Stimulated activated CD8-positive, alpha-beta memory T cell treated with anti-CD3 and anti-CD28 coated beads, Interleukin-2, amount 100 ng/mL, for 1 hour (primary cell): ENCODE results near the gene CYB561D1.
A peak's percentile ranks its signal among the peaks of the same experiment; 100 is the strongest.

ENCODE experiments used
- DNase-seq, 2 donors: peaks; one replicate each; pipeline ENCODE4 v3.0.0-alpha.2; 2020; ENCODE audit warnings: low read depth in 2 of 2

Gene CYB561D1

DNA sequence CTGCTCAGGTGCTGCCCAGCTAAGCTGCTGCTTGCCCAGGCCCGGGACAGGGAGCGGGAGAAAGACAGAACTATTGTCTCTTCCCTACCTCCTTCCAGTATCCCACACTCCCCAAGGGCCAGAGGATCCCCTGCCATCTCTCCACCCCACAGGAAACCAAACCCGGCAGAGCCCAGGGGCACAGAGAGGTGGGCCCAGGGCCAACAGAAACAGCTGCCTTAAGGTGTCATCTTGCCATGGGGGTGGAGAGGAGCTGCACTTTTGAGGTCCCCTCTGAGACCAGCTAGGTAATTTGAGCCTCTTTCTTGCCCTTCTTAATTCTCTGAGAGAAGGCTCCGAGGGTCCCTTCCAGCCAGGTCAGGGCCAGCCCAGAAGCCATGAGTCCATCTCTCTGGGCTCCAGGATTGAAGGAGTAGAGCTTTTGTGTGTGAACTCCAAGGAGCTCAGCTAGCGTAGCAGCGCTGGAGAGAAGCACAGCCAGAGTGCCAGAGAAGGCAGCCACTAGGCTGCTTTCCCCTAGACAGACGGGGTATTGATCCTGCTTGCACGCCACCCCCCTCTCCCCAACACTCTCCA, 36.1 kb downstream of the CYB561D1 start:
- DNase-seq, result no peak

GRCh38 chr1:109530457-109531087, 36.7 kb downstream of the CYB561D1 start:
- no peak for DNase-seq

DNA sequence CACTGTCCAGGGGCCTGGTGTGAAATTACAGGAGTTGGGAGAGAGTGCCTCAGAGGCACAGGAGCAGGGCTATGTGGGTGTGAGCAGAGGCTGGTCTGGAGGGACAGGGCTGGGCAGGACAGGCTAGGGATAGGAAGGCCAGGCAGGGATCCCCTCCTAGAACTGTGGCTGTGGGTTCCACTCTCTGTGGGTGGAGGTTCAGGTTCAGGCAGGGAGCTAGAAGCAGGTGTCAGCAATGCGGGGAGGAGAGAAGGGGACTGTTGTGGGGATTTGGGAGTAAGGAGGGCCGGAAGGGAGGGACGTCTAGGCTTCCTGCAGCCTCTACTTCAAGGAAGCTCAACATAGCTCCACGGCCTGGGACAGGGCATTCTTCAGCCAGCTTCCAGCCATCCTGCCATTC, 37.5 kb downstream of the CYB561D1 start:
- no peak for DNase-seq

- DNase-seq, result no peak
Measured at GRCh38 chr1:109531826-109532364, 38.0 kb downstream of the CYB561D1 start.

DNA sequence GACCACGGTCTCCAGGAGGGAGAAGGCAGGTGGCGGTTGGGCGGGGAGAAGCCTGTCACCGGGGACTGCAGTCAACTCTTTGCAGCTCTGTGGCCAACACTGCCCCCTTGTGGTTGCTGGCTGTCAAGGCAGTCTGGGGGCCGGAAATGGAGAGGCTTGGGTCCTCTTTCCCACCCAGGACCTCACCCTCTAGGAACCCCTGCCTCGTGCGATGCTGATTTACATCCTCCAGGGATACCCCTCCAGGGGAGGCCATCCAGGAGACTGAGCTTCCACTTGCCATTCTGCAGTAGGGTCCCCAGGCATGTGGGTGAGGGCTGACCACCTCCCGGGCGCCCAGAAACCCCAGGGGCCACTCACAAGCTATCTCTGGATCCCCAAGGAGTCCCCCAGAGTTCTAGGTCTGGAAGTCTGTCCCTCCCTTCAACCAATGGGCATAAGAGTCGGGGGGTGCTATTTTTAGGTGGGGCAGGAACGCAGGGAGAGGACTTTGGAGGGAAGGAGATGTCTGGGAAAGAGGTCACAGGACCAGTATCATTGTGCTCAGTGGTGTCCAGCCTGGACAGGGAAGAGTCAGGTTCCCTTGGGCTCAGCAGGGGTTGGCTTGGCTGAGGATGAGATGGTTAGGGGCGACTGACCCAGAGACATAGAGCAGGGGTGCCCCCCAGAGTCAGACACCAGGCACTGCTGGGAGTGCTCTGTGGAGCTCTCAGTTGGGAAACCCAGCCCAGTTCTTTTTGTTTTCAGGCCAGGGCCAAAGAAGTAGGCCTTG, 38.7 kb downstream of the CYB561D1 start:
- peak; percentile 80 to 84 for DNase-seq

GRCh38 chr1:109534307-109534858, 40.5 kb downstream of the CYB561D1 start:
- DNase-seq, result no peak

- no peak for DNase-seq
Measured at GRCh38 chr1:109535481-109535880, 41.6 kb downstream of the CYB561D1 start.

GRCh38 chr1:109535971-109536491, 42.1 kb downstream of the CYB561D1 start:
- DNase-seq, result no peak

- no peak for DNase-seq
Measured at GRCh38 chr1:109537450-109538178, 43.7 kb downstream of the CYB561D1 start.

GRCh38 chr1:109538827-109539555, 45.1 kb downstream of the CYB561D1 start:
- DNase-seq, result no peak

- DNase-seq, result no peak
Measured at GRCh38 chr1:109539676-109540075, 45.8 kb downstream of the CYB561D1 start, which contains the start of gene GPR61. GPR61 (plus strand) TSS chr1:109539872; CDS start chr1:109543023, 3,151 bp downstream.

GRCh38 chr1:109541102-109541501, 47.2 kb downstream of the CYB561D1 start:
- DNase-seq, result no peak

DNA sequence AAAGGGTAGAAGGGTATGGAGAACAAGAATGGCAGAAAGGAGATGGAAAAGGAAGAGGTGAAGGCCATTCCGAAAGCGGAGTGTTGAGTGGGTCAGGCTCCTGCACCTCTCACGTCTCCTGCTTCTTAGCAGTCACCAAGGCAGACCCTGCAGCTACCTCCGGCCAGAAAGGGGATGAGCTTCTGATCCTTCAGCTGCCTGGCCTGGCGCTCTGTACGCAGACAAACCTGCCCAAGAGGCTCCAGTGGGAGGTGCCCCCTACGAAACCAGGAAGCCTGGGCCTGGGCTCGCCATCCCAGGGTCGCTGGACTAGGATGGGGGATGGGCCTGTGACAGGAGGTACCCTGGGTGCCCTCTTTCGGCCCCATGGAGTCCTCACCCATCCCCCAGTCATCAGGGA, 48.8 kb downstream of the CYB561D1 start:
- no peak for DNase-seq

DNA sequence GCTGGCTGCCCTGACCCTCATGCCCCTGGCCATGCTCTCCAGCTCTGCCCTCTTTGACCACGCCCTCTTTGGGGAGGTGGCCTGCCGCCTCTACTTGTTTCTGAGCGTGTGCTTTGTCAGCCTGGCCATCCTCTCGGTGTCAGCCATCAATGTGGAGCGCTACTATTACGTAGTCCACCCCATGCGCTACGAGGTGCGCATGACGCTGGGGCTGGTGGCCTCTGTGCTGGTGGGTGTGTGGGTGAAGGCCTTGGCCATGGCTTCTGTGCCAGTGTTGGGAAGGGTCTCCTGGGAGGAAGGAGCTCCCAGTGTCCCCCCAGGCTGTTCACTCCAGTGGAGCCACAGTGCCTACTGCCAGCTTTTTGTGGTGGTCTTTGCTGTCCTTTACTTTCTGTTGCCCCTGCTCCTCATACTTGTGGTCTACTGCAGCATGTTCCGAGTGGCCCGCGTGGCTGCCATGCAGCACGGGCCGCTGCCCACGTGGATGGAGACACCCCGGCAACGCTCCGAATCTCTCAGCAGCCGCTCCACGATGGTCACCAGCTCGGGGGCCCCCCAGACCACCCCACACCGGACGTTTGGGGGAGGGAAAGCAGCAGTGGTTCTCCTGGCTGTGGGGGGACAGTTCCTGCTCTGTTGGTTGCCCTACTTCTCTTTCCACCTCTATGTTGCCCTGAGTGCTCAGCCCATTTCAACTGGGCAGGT, 49.5 kb downstream of the CYB561D1 start:
- no peak for DNase-seq

DNA sequence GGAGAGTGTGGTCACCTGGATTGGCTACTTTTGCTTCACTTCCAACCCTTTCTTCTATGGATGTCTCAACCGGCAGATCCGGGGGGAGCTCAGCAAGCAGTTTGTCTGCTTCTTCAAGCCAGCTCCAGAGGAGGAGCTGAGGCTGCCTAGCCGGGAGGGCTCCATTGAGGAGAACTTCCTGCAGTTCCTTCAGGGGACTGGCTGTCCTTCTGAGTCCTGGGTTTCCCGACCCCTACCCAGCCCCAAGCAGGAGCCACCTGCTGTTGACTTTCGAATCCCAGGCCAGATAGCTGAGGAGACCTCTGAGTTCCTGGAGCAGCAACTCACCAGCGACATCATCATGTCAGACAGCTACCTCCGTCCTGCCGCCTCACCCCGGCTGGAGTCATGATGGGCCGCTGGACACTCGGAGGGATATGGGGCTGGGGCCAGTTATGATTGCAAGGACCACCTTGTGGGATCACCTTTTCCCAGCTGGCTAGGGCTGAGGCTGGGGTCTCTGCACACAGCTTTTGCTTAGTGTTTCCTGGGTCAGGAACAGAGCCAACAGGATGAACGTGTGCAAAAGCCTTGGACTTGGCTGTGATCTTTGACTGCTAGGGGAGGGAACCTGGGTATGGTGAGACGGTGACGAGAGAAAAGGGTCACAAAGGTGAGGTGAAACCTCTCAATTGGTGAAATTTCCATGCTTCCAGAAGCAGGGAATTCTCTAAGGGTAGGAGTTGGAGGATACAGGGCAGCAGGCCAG, 50.3 kb downstream of the CYB561D1 start:
- no peak for DNase-seq

GRCh38 chr1:109546311-109547109, 52.6 kb downstream of the CYB561D1 start:
- peak; percentile 71 to 83 for DNase-seq

- DNase-seq, result no peak
Measured at GRCh38 chr1:109547463-109548320, 53.8 kb downstream of the CYB561D1 start.
